Measurements from ENCODE around the gene BRMS1L. TPM values are rescaled to one million over a fixed set of nuclear protein-coding genes. Genes with fewer than 3 reads are reported as not detected.
A peak's percentile ranks its signal among the peaks of the same experiment; 100 is the strongest.

Gene BRMS1L
- total and polyA plus RNA-seq, 10 of the 15 experiments (the other 5 are each of a cell fraction or from before 2014, with no cell fraction given), result 5.3 to 26.7 (median 8.3) TPM

- intact Hi-C loops (cut with micrococcal nuclease; ENCODE audit: unreplicated experiment) (no loop called here), in situ Hi-C loops (cut with MboI) (no loop called here)
- Histone ChIP-seq H4K20me1 (ENCODE audit: control insufficient read depth, insufficient read depth) (no peaks in the 10 kb centered on the region), H3K9me3 (replicated peaks; ENCODE audit: control insufficient read depth, insufficient read depth, low read length) (no peaks in the 10 kb centered on the region), H3K4me1 (ENCODE audit: control insufficient read depth, insufficient read depth, low read length) (peaks cover 11% of the 10 kb centered on the region), H3K4me3 (no peak overlapping the region), H3K9ac (ENCODE audit: control insufficient read depth, insufficient read depth, low read length) (no peak overlapping the region), H3K79me2 (ENCODE audit: control insufficient read depth, insufficient read depth, low read length) (no peaks in the 10 kb centered on the region), H3K36me3 (ENCODE audit: control insufficient read depth in 2 of 2, insufficient read depth in 2 of 2, low read length in 1 of 2) (peaks cover 1 to 18% of the 10 kb centered on the region in 2 experiments; a peak in 3 of 4 replicates), H3K27ac (ENCODE audit: control insufficient read depth, insufficient read depth) (peak overlapping the region; percentile 18; the same call in 1 of the 2 replicates), H2AFZ (ENCODE audit: control insufficient read depth, low read depth, low read length) (no peak overlapping the region), H3K4me2 (ENCODE audit: control insufficient read depth, insufficient read depth) (peak overlapping the region; percentile 51; the same call in 1 of the 2 replicates), H3K27me3 (replicated peaks in 1 of 2; ENCODE audit: control insufficient read depth in 2 of 2, insufficient read depth in 2 of 2, low read length in 1 of 2) (no peaks in the 10 kb centered on the region)
- RAD21 ChIA-PET (ENCODE audit: unreplicated experiment), result interaction anchor here (1.1 kb wide), 1 partner anchor 35 kb away, joined by 3 read pairs; the partner anchor contains the start of gene BRMS1L
- ATAC-seq (peak; percentile 57), DNase-seq (ENCODE audit: low read depth, low spot score) (peak; percentile 19), FAIRE-seq (peak; percentile 52)
- TF ChIP-seq TCF3 (IDR thresholded peaks at IDR 0.05; ENCODE audit: borderline replicate concordance, insufficient read depth, low read depth, low read length) (0 out of 2 replicates have a peak, but pooled peaks have one; percentile 52), PKNOX1 (IDR thresholded peaks at IDR 0.05) (peak; percentile 88), CREM (IDR thresholded peaks at IDR 0.05; ENCODE audit: low read depth) (no peak), EGR1 (IDR thresholded peaks at IDR 0.05; ENCODE audit: borderline replicate concordance in 1 of 2, low read depth in 2 of 2, low read length in 2 of 2) (no peak), NFYB (IDR thresholded peaks at IDR 0.05; ENCODE audit: insufficient read depth, low read depth, low read length) (no peak), ZZZ3 (IDR thresholded peaks at IDR 0.05; ENCODE audit: control insufficient read depth, insufficient read length, low read depth) (no peak), IRF3 (IDR thresholded peaks at IDR 0.05) (no peak), NBN (IDR thresholded peaks at IDR 0.05) (no peak), LARP7 (IDR thresholded peaks at IDR 0.05) (no peak), CREB1 (IDR thresholded peaks at IDR 0.05; ENCODE audit: low read depth) (no peak), ZSCAN29 (IDR thresholded peaks at IDR 0.05) (no peak), CBX3 (IDR thresholded peaks at IDR 0.05; ENCODE audit: borderline replicate concordance, low read depth) (no peak), SREBF2 (IDR thresholded peaks at IDR 0.05; ENCODE audit: low read length) (no peak)
- TF ChIP-seq, protein P1, sequence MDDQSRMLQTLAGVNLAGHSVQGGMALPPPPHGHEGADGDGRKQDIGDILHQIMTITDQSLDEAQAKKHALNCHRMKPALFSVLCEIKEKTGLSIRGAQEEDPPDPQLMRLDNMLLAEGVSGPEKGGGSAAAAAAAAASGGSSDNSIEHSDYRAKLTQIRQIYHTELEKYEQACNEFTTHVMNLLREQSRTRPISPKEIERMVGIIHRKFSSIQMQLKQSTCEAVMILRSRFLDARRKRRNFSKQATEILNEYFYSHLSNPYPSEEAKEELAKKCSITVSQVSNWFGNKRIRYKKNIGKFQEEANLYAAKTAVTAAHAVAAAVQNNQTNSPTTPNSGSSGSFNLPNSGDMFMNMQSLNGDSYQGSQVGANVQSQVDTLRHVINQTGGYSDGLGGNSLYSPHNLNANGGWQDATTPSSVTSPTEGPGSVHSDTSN (IDR thresholded peaks at IDR 0.05; ENCODE audit: insufficient replicate concordance, low read depth, low read length), result peak; percentile 63
- TF ChIP-seq, protein P2, sequence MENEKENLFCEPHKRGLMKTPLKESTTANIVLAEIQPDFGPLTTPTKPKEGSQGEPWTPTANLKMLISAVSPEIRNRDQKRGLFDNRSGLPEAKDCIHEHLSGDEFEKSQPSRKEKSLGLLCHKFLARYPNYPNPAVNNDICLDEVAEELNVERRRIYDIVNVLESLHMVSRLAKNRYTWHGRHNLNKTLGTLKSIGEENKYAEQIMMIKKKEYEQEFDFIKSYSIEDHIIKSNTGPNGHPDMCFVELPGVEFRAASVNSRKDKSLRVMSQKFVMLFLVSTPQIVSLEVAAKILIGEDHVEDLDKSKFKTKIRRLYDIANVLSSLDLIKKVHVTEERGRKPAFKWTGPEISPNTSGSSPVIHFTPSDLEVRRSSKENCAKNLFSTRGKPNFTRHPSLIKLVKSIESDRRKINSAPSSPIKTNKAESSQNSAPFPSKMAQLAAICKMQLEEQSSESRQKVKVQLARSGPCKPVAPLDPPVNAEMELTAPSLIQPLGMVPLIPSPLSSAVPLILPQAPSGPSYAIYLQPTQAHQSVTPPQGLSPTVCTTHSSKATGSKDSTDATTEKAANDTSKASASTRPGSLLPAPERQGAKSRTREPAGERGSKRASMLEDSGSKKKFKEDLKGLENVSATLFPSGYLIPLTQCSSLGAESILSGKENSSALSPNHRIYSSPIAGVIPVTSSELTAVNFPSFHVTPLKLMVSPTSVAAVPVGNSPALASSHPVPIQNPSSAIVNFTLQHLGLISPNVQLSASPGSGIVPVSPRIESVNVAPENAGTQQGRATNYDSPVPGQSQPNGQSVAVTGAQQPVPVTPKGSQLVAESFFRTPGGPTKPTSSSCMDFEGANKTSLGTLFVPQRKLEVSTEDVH (IDR thresholded peaks at IDR 0.05; ENCODE audit: low read depth, partially characterized antibody), result no peak
- 25% methylated on average over 3 of the region's 3 CpGs for WGBS (ENCODE audit: insufficient coverage, insufficient replicate concordance, low lambda C conversion rate, missing lambda C conversion rate)
- SMC1A ChIA-PET (ENCODE audit: uncharacterized antibody, unreplicated experiment), result interaction anchor here (0.7 to 1.4 kb wide), 5 partner anchors 9 to 67 kb away, joined by 3 to 4 read pairs (median 4); no protein-coding TSS in a partner anchor
- BruUV-seq (replicated peaks), result no TSS peak
- POLR2A ChIA-PET, result no interaction called here
- CTCF ChIA-PET, result interaction anchor here (0.9 to 1.6 kb wide), 3 partner anchors 22 to 207 kb away, joined by 4 to 5 read pairs (median 5); no protein-coding TSS in a partner anchor
These were observed 35.2 kb downstream of the BRMS1L start for GRCh38 chr14:35861204-35861868.
